ENCODE measurements around the gene RCSD1. TPM values are rescaled to one million over a fixed set of nuclear protein-coding genes. Genes with fewer than 3 reads are reported as not detected.

RCSD1 gene
- total RNA-seq, 2 donors from 2014 or later = 4.7 to 5.6 TPM

DNA sequence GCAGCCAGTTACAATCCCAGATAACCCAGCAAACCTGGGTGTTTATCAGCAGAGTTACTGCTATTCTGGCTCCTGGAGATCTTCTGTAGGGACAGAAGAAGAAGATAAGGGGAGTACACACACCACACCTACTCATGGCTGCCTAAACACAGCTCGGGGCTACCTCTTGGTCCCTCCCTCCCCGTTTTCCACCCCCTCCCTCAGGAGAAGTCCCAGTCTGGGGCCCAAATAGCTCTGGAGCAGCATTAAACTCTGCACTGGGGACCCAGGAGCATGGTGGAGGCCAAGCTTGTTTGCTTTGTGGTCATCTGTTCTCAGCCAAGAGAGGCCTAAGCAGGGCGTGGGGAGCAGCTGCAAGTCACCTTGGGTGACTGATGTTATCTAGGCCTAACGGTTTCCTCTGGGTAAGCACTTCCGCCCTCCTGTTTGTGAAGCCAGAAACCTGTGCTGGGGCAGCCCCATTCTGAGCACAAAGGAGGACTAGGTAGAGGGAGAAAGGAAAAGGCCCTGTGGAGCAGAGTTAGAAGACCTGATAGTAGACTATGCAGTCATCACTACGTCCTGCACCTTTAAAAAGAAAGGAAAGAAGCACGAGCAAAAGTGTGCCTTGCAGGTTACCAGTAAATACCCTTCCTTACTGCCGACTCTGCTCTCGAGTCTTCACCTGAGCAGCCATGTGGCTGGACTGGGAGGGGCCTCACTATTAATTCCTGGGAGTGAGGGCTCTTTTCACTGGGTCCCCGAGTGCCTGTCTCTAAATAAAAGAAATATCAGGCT lies 2.0 kb upstream of the RCSD1 start:
- ATAC-seq (no peak), DNase-seq (no peak)
- TF ChIP-seq, protein P1, sequence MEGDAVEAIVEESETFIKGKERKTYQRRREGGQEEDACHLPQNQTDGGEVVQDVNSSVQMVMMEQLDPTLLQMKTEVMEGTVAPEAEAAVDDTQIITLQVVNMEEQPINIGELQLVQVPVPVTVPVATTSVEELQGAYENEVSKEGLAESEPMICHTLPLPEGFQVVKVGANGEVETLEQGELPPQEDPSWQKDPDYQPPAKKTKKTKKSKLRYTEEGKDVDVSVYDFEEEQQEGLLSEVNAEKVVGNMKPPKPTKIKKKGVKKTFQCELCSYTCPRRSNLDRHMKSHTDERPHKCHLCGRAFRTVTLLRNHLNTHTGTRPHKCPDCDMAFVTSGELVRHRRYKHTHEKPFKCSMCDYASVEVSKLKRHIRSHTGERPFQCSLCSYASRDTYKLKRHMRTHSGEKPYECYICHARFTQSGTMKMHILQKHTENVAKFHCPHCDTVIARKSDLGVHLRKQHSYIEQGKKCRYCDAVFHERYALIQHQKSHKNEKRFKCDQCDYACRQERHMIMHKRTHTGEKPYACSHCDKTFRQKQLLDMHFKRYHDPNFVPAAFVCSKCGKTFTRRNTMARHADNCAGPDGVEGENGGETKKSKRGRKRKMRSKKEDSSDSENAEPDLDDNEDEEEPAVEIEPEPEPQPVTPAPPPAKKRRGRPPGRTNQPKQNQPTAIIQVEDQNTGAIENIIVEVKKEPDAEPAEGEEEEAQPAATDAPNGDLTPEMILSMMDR (IDR thresholded peaks at IDR 0.05) = no peak
- H3K27ac ChIP-seq = peak overlapping the region in 1 of 4 donors; percentile 8
- no peaks in the 10 kb centered on the region for H3K36me3 ChIP-seq (replicated peaks in 1 of 2; ENCODE audit: insufficient read depth in 1 of 2, low read depth in 2 of 2)
- intact Hi-C loops (cut with DNase I) = no loop called here
- H3K9me3 ChIP-seq = no peaks in the 10 kb centered on the region
- WGBS, 2 donors = 61 to 81% methylated on average over 9 to 10 of the region's 10 CpGs
- peaks cover 4% of the 10 kb centered on the region for H3K4me1 ChIP-seq
- H3K27me3 ChIP-seq = no peaks in the 10 kb centered on the region
- no peak overlapping the region for H3K4me3 ChIP-seq

DNA sequence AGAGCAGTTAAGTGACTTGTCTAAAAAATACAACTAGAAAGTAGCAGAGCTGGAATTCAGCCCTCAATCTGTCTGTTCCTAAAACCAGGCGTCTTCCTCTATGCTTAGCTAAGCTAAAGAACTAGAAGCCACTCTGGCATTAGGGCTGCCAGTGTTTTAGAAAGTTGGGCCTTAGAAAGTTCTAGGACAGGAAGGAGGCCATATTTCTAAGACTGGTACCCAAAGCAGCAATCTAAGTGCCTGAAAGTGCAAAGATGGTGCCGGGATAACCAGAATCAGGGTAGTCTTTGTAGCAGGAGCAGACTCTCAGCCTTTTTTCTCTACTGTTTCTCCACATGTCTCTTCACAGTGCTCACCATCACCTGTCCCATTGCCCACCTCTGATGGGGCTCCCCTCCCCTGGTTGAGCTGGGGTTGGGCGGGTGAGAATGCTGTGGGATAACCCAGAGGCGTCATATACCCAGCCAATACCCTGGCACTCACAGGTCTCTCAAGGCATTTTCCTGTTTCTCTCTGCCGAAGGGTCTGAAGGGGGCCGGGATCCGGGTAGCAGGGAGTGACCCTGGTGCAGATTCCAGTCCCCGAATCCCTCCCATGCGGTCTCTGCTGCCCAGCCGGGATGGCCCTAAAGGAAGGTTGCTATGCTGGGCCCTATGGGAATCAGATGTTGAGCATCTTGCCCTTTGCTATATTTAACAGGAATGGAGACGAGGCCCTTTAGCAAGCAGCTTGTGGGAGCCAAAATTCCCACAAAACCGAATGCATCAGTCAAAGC lies 1.1 kb upstream of the RCSD1 start:
- DNase-seq (no peak), ATAC-seq (no peak)
- TF ChIP-seq, protein P1 (IDR thresholded peaks at IDR 0.05) = no peak
- no peak for TF ChIP-seq POLR2A (IDR thresholded peaks at IDR 0.05)
- no peak overlapping the region for H3K4me3 ChIP-seq
- H3K36me3 ChIP-seq (replicated peaks in 1 of 2; ENCODE audit: insufficient read depth in 1 of 2, low read depth in 2 of 2) = no peaks in the 10 kb centered on the region
- peaks cover 4% of the 10 kb centered on the region for H3K4me1 ChIP-seq
- 69 to 87% methylated on average over 12 of the region's 12 CpGs for WGBS, 2 donors
- H3K9me3 ChIP-seq = no peaks in the 10 kb centered on the region
- H3K27me3 ChIP-seq = no peaks in the 10 kb centered on the region
- intact Hi-C loops (cut with DNase I) = no loop called here
- no peak overlapping the region for H3K27ac ChIP-seq

DNA sequence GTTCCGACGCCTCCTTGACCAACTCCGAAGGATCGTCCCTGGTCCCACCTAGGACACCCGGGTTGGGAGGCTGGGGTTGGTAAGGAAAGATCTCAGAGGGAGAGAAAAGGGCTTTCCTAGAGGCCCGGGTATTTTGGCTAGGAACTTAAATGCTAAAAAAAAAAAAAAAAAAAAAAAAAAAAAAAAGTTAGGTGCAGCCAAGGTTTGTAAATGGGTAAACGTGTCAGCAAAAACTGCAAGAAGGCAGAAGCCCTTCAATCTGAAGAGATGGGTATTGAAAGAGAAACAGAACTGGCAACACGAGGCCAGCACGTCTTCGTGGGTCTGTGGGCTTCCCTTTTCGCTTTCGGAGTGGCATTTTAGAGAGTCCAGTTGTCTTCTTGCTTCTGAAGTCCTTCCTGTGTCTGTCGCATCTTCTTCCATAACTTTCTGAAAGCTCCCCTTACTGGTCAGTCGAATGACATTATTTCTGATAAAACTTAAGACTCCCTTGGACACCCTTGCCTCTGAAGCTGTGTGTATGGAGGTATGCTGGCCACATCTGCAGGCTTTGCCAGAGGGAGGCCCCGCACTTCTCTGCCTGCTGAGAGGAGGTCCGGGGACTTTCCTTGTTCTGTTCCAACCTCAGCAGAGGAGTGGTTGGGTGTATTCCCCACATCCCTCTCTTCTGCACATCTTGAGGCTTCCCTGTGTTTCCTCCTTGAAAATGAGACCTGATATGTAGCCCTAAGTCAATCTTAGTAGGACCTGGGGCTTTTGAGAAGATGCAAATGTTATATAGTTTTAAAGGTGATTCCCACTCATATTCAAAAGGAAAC lies 745 bp downstream of the RCSD1 start:
- 34 to 56% methylated on average over 12 to 16 of the region's 16 CpGs for WGBS, 2 donors
- no peak for TF ChIP-seq POLR2A (IDR thresholded peaks at IDR 0.05)
- TF ChIP-seq, protein P1 (IDR thresholded peaks at IDR 0.05) = no peak
- intact Hi-C loops (cut with DNase I) = no loop called here
- H3K9me3 ChIP-seq = no peaks in the 10 kb centered on the region
- DNase-seq = no peak
- no peaks in the 10 kb centered on the region for H3K27me3 ChIP-seq
- no peak for ATAC-seq
- no peak overlapping the region for H3K4me3 ChIP-seq
- H3K4me1 ChIP-seq = peaks cover 6% of the 10 kb centered on the region
- H3K36me3 ChIP-seq (replicated peaks in 1 of 2; ENCODE audit: insufficient read depth in 1 of 2, low read depth in 2 of 2) = no peaks in the 10 kb centered on the region
- peak overlapping the region in 2 of 4 donors; percentile 38 to 63 for H3K27ac ChIP-seq

DNA sequence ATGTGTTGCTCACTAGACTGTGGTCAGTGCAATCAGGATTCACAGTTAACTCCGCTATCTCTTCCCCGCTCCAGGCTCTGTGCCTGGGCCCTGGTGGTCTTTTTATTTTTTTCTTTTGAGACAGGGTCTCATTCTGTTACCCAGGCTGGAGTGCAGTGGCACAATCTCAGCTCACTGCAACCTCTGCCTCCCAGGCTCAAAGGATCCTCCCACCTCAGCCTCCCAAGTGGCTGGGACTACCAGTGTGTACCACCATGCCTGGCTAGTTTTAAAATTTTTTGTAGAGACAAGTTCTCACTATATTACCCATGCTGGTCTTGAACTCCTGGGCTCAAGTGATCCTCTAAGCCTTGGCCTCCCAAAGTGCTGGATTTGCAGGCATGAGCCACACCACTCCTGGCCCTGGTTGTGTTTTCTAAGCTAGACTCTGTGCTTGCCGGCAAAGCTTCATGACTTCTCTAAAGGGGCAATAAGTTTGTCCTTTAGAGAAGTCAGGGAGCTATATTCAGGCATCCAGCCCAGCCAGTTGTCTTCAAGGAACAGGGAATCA lies 1.4 kb downstream of the RCSD1 start:
- Histone ChIP-seq H3K4me3 (no peak overlapping the region), H3K4me1 (peaks cover 9% of the 10 kb centered on the region), H3K36me3 (replicated peaks in 1 of 2; ENCODE audit: insufficient read depth in 1 of 2, low read depth in 2 of 2) (no peaks in the 10 kb centered on the region), H3K9me3 (no peaks in the 10 kb centered on the region), H3K27me3 (no peaks in the 10 kb centered on the region), H3K27ac (peak overlapping the region in 1 of 4 donors; percentile 25)
- 46 to 76% methylated on average over 3 of the region's 3 CpGs for WGBS, 2 donors
- TF ChIP-seq, protein P1 (IDR thresholded peaks at IDR 0.05) = no peak
- DNase-seq (no peak), ATAC-seq (no peak)
- intact Hi-C loops (cut with DNase I) = no loop called here
